Naive thymus-derived CD8-positive, alpha-beta T cell (primary cell): ENCODE measurements around the gene ADGRL3. TPM values are rescaled to one million over a fixed set of nuclear protein-coding genes. Genes with fewer than 3 reads are reported as not detected.

Experiments
- ATAC-seq, 2 donors: fragments of 150-1000 bp; cut with Tn5 transposase in 1 of 2; sonication (Bioruptor Pico), chemical (Tn5 transposase) in 1 of 2; 1 replicate in 1 of 2; 2 replicates in 1 of 2; pipeline ENCODE4 v1.10.0; 2021; ENCODE audit warnings: mild to moderate bottlenecking in 2 of 2, moderate library complexity in 2 of 2
- POLR2A ChIA-PET: fragments of 350-600 bp; sonication (Branson Sonifier 250); formaldehyde crosslinking; loops from one replicate; lab custom pipeline; 2021; ENCODE audit warnings: antibody characterized with exemption; lab: Charles Lee
- DNase-seq, 10 donors: peaks; one replicate each; pipeline versions ENCODE4 v3.0.0 to v3.0.0-alpha.2; 2020 to 2022
- H3K27ac Mint-ChIP-seq, 10 donors: one replicate each; pipeline ENCODE4 v1.8.0; 2020 to 2022; ENCODE audit warnings: mild to moderate bottlenecking in 10 of 10, mixed read lengths in 10 of 10, moderate library complexity in 4 of 10, inconsistent platforms in 1 of 10
- H3K27me3 Mint-ChIP-seq, 5 donors: one replicate each; pipeline ENCODE4 v1.8.0; 2021 to 2022; ENCODE audit warnings: mixed read lengths in 5 of 5
- H3K36me3 Mint-ChIP-seq, 3 donors: one replicate each; pipeline ENCODE4 v1.8.0; 2020 to 2022; ENCODE audit warnings: mixed read lengths in 3 of 3, mild to moderate bottlenecking in 2 of 3, inconsistent platforms in 1 of 3
- H3K4me1 Mint-ChIP-seq, 4 donors: one replicate each; pipeline ENCODE4 v1.8.0; 2021 to 2022; ENCODE audit warnings: mixed read lengths in 4 of 4
- H3K4me3 Mint-ChIP-seq, 10 donors: one replicate each; pipeline ENCODE4 v1.8.0; 2020 to 2022; ENCODE audit warnings: mild to moderate bottlenecking in 10 of 10, mixed read lengths in 10 of 10, moderate library complexity in 6 of 10, inconsistent platforms in 1 of 10
- H3K9me3 Mint-ChIP-seq, 9 donors: one replicate each; pipeline ENCODE4 v1.8.0; 2020 to 2022; ENCODE audit warnings: mixed read lengths in 9 of 9, mild to moderate bottlenecking in 3 of 9, inconsistent platforms in 1 of 9, moderate library complexity in 1 of 9
- polyA plus RNA-seq, 3 donors: library from polyadenylated mRNA; unstranded; fragments of 300-500 nt; fragmentation: Illumina TruSeq; gene quantifications; one replicate each; pipeline ENCODE4 v1.2.3, GENCODE V29; 2021
- total RNA-seq, 8 experiments: library from RNA in 2 of 8; stranded (reverse) in 2 of 8; gene quantifications; one replicate each; pipeline ENCODE4 v1.2.3 and lab custom pipeline; 2021 to 2026

Gene ADGRL3
- total and polyA plus RNA-seq, 5 experiments from 2014 or later, result not detected

DNA sequence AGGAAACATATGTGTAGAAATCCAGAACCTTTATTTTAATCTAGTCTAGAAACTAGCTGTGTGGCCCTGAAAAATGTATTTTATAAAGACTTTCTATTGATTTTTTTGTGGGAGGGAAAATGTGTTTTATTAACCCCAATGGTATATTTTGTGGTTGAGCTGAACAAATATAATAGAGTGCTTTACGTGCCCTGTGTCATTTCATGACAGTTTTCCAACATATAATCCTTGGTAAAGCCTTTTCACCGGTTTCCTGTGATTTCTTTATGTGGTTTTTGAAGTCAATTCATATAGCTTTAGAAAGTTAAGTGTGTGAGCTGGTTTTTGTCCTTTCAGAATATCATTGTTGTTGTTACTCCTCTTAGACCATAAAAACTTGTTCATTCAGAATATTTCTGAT lies 375.7 kb downstream of the ADGRL3 start:
- no peaks in the 10 kb centered on the region for H3K4me1 Mint-ChIP-seq
- peaks cover 0 to 4% (median 0%) of the 10 kb centered on the region in 3 donors for H3K36me3 Mint-ChIP-seq
- ATAC-seq, result no peak
- no peak overlapping the region for H3K27ac Mint-ChIP-seq
- no peak overlapping the region for H3K4me3 Mint-ChIP-seq
- H3K9me3 Mint-ChIP-seq, result peaks cover 0 to 15% (median 4%) of the 10 kb centered on the region in 9 donors
- POLR2A ChIA-PET, result no interaction called here
- DNase-seq, result no peak
- no peaks in the 10 kb centered on the region for H3K27me3 Mint-ChIP-seq

DNA sequence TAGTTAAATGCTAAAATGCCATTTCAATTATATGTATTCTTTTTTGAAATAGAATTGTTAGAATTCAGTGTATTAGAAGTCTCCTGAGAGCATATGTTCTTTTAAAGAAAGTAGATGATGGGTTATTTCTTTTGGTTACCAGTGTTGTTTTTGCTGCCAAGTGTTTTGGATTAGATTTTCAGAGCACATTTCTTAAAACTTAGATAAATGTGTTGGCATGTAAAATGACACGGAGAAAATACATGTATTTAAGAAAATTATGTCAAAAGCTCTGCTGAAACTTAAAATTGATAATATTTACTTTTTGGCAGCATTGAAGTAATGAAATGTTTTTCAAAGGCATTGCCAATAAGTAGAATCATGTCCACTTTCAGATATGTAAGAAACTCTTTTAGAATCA lies 379.7 kb downstream of the ADGRL3 start:
- no peaks in the 10 kb centered on the region for H3K4me1 Mint-ChIP-seq
- POLR2A ChIA-PET, result no interaction called here
- no peaks in the 10 kb centered on the region for H3K27me3 Mint-ChIP-seq
- peaks cover 0 to 33% (median 6%) of the 10 kb centered on the region in 9 donors for H3K9me3 Mint-ChIP-seq
- ATAC-seq, result no peak
- DNase-seq, result no peak
- H3K36me3 Mint-ChIP-seq, result peaks cover 0 to 9% (median 0%) of the 10 kb centered on the region in 3 donors
- H3K4me3 Mint-ChIP-seq, result no peak overlapping the region
- H3K27ac Mint-ChIP-seq, result no peak overlapping the region

DNA sequence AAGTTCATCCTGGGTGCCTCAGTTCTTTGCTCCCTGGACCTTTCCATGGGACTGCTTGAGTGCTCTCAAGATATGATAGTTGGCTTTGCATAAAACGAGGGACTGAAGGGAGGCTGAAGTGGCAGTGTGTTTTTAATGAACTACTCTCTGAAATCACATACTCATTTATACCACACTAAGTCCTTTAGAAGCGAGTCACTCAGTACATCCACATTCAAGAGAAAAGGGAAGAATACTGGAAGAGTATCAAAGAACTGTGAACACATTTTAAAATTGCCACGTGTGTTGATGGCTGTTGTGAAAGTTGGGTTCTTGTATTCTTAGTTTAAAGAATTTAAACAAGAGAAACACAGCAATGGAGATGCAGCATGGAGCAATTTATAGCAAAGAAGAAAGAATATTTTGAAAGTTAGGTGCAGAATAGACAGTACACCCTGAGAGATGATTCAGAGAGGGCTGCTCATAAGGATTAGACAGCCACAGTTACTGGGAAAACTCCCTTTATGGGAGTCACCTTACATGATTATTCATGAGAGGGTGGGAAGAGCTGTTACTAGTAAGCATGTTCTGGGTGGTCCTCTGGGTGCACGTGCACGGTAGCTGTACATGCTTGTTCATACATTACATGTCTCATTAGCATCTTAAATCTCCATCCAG lies 380.7 kb downstream of the ADGRL3 start:
- Mint-ChIP-seq H3K36me3 (peaks cover 0 to 9% (median 0%) of the 10 kb centered on the region in 3 donors), H3K27ac (no peak overlapping the region), H3K9me3 (peaks cover 0 to 33% (median 6%) of the 10 kb centered on the region in 9 donors), H3K4me3 (no peak overlapping the region), H3K27me3 (no peaks in the 10 kb centered on the region), H3K4me1 (no peaks in the 10 kb centered on the region)
- ATAC-seq (no peak), DNase-seq (no peak)
- POLR2A ChIA-PET, result no interaction called here

DNA sequence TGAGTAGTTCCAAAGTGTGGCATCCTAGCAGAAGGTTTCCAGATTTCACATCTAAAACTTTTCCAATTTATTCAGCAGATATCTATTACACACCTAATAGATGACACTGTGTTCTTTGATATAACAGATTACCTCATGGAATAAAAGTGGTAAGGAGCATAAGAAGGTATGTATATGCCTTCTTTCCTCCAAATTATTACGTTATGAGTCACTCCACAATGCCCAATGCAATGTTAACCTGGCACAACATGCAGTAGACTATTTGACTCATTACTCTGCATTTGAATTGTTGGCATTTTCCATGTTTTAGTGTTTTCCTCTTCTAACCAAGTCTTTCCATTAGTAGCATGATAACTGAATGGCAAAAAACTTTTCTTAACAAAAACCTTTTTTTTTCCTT lies 383.6 kb downstream of the ADGRL3 start:
- no peak overlapping the region for H3K4me3 Mint-ChIP-seq
- H3K27me3 Mint-ChIP-seq, result no peaks in the 10 kb centered on the region
- H3K27ac Mint-ChIP-seq, result no peak overlapping the region
- H3K9me3 Mint-ChIP-seq, result peaks cover 0 to 26% (median 5%) of the 10 kb centered on the region in 9 donors
- ATAC-seq (no peak), DNase-seq (no peak)
- POLR2A ChIA-PET, result no interaction called here
- H3K4me1 Mint-ChIP-seq, result no peaks in the 10 kb centered on the region
- H3K36me3 Mint-ChIP-seq, result peaks cover 0 to 9% (median 0%) of the 10 kb centered on the region in 3 donors

DNA sequence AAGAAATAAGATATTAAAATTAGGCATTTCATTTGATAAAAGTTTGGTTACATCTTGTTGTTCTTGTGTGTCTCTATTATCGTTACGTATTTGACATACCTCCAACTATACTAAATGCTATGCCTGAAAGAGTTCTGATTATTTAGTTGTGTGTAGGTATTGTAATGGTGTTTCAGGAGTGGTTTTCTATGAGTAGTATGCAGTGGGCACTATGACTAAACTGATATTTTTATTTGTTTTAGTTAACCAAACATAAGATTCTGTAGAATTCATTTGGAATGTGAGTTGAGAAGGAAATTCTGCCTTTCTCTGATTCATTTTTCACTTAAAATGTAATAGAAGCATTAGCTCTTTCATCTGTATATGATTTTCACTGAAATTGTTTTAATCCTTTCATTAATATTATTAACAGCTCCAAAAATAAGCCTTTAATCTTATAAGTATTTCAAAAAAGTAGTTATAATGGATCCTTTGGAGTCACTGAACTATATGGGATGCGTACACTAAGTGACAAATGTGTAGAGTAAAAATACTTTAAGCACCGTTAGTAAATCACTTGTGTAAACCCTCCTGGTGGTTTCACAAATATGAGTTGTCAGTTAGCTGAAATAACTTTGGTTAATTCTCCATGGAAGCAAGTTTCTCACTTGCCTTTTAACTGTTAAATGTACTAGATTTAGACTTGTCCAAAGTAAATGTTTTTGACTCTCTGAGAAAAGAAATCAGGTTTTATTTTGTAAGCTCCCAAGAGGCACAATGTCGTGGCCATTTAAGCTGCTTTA lies 388.7 kb downstream of the ADGRL3 start:
- Mint-ChIP-seq H3K4me3 (no peak overlapping the region), H3K36me3 (no peaks in the 10 kb centered on the region), H3K4me1 (no peaks in the 10 kb centered on the region), H3K27ac (no peak overlapping the region), H3K27me3 (no peaks in the 10 kb centered on the region), H3K9me3 (peaks cover 0 to 9% (median 3%) of the 10 kb centered on the region in 9 donors)
- DNase-seq (no peak), ATAC-seq (no peak)
- POLR2A ChIA-PET, result no interaction called here

DNA sequence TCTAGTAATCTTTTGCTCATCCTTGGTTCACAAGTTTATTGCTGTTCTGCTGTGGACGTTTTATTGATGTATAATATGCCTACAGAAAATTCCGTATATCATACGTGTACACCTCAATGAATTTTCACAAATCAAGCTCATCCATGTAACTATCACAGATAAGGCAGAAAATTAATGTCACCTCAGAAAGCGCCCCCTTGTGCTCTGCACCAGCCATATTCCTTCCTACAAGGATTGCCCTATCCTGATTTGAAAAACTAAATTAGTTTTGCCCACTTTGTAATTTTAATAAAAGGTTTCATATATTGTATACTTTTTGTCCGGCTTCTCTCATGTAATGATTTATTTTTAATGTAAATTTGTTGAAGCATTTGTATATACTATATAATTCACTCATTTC lies 390.8 kb downstream of the ADGRL3 start:
- H3K27me3 Mint-ChIP-seq, result no peaks in the 10 kb centered on the region
- DNase-seq, result no peak
- no peak for ATAC-seq
- H3K27ac Mint-ChIP-seq, result no peak overlapping the region
- no peak overlapping the region for H3K4me3 Mint-ChIP-seq
- POLR2A ChIA-PET, result no interaction called here
- H3K36me3 Mint-ChIP-seq, result no peaks in the 10 kb centered on the region
- H3K9me3 Mint-ChIP-seq, result peaks cover under 1 to 13% (median 7%) of the 10 kb centered on the region in 9 donors
- no peaks in the 10 kb centered on the region for H3K4me1 Mint-ChIP-seq

DNA sequence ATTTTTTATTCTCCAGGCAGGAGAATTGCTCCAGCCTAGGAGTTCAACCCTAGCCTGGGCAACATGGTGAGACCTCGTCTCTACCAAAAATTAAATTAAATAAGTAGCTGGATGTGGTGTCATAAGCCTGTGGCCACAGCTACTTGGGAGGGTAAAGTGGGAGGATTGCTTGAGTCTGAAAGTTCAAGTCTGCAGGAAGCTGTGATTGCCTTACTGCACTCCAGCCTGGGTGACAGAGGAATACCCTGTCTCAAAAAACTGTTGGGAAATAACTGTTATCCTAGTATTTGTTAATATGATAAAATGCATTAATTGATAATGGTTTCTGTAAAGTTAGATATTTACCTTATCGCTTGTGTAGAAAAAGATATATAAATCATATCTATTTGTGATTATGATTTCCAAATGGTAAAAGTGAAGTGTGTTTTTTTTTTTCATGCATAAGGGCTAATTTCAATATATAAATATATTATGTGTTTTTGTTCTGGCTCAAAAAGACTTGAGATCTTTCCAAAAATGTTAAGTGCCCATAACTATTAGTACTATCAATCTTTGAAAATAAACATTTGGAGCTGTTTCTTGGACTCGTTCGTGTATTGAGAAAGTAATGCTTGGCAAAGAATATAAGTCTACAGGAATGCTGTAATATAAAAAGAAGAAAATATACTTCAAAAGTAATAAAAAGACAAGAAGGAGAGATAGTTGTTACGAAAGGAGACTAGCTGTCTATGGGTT lies 396.6 kb downstream of the ADGRL3 start:
- Mint-ChIP-seq H3K27ac (no peak overlapping the region), H3K36me3 (no peaks in the 10 kb centered on the region), H3K4me3 (no peak overlapping the region), H3K4me1 (no peaks in the 10 kb centered on the region), H3K9me3 (peaks cover 2 to 15% (median 7%) of the 10 kb centered on the region in 9 donors), H3K27me3 (no peaks in the 10 kb centered on the region)
- ATAC-seq, result no peak
- POLR2A ChIA-PET, result no interaction called here
- DNase-seq, result no peak

DNA sequence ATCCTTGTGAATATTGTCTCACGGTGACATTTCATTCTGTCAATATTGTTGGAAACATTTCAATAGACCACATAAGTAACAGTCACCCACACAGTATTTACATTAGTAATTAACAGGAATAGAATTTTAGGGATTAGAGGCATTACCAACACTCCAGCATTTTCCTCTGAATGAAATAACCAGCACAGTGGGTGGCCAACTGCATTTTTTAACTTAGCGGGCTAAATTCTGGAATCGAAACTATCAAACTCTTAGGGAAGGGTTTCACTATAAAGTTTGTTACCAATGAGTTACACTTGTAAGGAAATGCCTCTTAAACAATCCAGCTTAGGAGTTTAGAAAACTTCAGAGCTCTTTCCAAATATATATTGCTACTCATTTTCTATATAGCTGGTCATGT lies 403.0 kb downstream of the ADGRL3 start:
- Mint-ChIP-seq H3K27ac (no peak overlapping the region), H3K36me3 (no peaks in the 10 kb centered on the region), H3K9me3 (peaks cover 0 to 22% (median 5%) of the 10 kb centered on the region in 9 donors), H3K4me3 (no peak overlapping the region), H3K27me3 (no peaks in the 10 kb centered on the region), H3K4me1 (no peaks in the 10 kb centered on the region)
- ATAC-seq (no peak), DNase-seq (no peak)
- POLR2A ChIA-PET, result no interaction called here

DNA sequence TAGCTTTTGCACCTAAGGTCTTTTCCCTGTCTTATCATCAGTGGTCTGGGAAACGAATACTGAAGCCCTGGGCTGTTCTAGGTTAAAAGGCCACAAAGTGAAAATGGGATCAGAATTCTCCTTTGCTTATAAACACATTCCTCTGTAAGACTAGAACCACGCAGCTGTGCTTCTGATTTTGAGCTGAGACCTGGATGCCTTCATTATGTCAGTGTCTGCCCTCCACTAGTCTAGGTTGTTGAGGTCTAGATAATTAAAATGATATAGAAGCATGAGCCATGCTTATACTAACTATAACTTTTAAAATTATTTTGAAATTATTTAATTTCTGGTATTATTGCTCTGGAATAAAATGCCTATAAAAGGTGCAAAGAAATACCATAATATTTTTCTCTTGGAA lies 403.9 kb downstream of the ADGRL3 start:
- H3K27ac Mint-ChIP-seq, result no peak overlapping the region
- DNase-seq, result no peak
- H3K36me3 Mint-ChIP-seq, result no peaks in the 10 kb centered on the region
- H3K4me3 Mint-ChIP-seq, result no peak overlapping the region
- H3K27me3 Mint-ChIP-seq, result no peaks in the 10 kb centered on the region
- POLR2A ChIA-PET, result no interaction called here
- H3K4me1 Mint-ChIP-seq, result no peaks in the 10 kb centered on the region
- no peak for ATAC-seq
- peaks cover 0 to 24% (median 5%) of the 10 kb centered on the region in 9 donors for H3K9me3 Mint-ChIP-seq

DNA sequence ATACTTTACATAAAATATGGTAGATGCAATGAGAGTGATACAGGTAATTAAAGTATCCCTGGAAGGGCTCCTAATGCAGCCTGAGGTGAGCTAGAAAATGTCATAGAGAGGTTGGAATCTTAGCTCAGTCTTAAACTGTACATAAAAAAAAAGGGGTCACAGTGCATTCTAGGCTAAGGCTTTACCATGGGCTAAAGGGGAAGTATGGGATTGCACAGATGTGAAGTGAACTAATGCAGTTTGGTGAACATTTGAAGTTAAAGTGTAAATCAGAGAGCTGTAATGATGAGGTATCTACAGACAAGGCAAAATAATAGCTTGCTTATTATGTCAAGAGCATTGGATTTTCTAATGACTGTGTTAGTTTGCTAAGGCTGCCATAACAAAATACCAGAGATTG lies 405.9 kb downstream of the ADGRL3 start:
- Mint-ChIP-seq H3K4me3 (no peak overlapping the region), H3K27ac (no peak overlapping the region), H3K27me3 (no peaks in the 10 kb centered on the region), H3K9me3 (peaks cover 0 to 24% (median 6%) of the 10 kb centered on the region in 9 donors), H3K36me3 (no peaks in the 10 kb centered on the region), H3K4me1 (no peaks in the 10 kb centered on the region)
- ATAC-seq (no peak), DNase-seq (no peak)
- POLR2A ChIA-PET, result no interaction called here

DNA sequence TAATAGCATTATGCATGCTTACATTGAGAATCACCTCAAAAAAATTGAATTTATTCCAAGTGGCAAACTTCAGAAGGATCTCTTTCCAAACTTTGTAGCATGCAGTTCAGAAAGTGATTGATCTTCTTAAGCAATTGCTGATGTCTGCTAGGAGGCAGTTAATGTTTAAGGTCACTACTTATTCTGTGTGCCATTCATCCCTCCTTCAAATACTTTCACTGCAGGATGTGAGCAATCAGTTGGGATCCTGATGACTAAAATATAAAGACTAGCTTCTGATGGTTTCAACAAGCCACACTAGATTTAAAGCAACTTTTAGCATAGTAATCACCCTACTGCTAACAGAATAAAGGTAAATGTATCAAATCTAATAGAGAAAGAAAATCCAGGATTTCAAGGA lies 414.1 kb downstream of the ADGRL3 start:
- H3K4me3 Mint-ChIP-seq, result no peak overlapping the region
- no peaks in the 10 kb centered on the region for H3K4me1 Mint-ChIP-seq
- ATAC-seq (no peak), DNase-seq (no peak)
- H3K27ac Mint-ChIP-seq, result no peak overlapping the region
- H3K27me3 Mint-ChIP-seq, result peaks cover 0 to 3% (median 0%) of the 10 kb centered on the region in 5 donors
- peaks cover 0 to 14% (median 3%) of the 10 kb centered on the region in 9 donors for H3K9me3 Mint-ChIP-seq
- POLR2A ChIA-PET, result no interaction called here
- H3K36me3 Mint-ChIP-seq, result no peaks in the 10 kb centered on the region

DNA sequence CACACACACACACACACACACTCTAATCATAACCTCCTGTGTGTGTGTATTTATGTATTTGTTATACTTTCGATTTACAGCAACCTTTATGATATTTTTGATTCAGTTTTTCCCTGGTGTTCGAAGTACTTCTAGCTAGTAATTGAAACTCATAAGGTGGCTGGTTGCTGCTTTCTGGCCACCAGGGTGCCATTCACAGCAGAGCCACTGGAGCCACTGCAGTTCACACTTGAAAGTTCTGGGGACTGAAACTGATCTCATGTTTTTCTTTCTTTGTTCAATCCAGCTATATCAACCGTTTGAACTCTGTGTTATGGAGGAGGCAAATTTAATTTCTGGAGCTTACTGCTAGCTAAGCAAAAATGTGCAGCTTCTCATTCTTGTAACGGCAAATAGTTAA lies 419.4 kb downstream of the ADGRL3 start:
- POLR2A ChIA-PET, result no interaction called here
- H3K9me3 Mint-ChIP-seq, result peaks cover 0 to 14% (median 6%) of the 10 kb centered on the region in 9 donors
- no peak for DNase-seq
- no peak for ATAC-seq
- H3K36me3 Mint-ChIP-seq, result no peaks in the 10 kb centered on the region
- no peak overlapping the region for H3K27ac Mint-ChIP-seq
- H3K4me1 Mint-ChIP-seq, result no peaks in the 10 kb centered on the region
- peaks cover 0 to 3% (median 0%) of the 10 kb centered on the region in 5 donors for H3K27me3 Mint-ChIP-seq
- H3K4me3 Mint-ChIP-seq, result no peak overlapping the region

DNA sequence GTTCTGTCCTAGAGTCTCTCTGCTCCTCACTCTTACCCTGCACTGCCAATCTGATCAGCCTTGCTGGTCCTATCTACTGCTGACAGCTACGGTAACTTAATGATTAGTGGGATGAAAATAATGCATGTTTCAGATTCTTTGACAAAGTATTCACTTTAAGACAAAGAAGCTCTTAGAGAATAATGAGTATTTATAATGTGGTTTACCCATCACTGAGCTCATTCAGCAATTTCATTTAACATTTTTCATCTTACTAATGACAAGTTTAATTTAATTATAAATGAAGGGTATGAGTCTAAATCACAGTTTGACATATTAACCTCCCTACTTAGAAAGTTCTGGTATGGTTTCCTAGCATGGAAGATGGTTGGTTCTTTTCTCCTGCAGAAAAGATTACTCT lies 428.2 kb downstream of the ADGRL3 start:
- Mint-ChIP-seq H3K4me1 (no peaks in the 10 kb centered on the region), H3K4me3 (no peak overlapping the region), H3K27me3 (no peaks in the 10 kb centered on the region), H3K36me3 (no peaks in the 10 kb centered on the region), H3K27ac (no peak overlapping the region), H3K9me3 (peaks cover 0 to 14% (median 8%) of the 10 kb centered on the region in 9 donors)
- ATAC-seq, result no peak
- no peak for DNase-seq
- POLR2A ChIA-PET, result no interaction called here
